ENCODE data around the gene CTSW.

Gene CTSW

DNA sequence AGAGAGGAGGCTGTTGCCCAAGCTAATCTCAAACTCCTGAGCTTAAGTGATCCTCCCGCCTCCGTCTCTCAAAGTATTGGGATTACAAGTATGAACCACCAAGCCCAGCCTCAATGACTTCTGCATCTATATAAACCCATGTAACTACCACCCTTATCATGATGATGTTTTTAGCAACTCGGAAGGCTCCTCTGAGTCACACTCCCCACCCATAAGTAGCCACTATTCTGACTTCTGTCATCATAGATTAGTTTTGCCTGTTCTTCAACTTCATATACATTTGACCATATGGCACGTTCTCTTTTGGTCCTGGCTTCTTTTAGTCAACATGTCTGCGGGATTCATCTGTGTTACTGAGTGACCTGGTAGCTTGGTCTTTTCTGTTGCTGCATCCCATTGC, 27.0 kb downstream of the CTSW start:
- no peak for DNase-seq

DNA sequence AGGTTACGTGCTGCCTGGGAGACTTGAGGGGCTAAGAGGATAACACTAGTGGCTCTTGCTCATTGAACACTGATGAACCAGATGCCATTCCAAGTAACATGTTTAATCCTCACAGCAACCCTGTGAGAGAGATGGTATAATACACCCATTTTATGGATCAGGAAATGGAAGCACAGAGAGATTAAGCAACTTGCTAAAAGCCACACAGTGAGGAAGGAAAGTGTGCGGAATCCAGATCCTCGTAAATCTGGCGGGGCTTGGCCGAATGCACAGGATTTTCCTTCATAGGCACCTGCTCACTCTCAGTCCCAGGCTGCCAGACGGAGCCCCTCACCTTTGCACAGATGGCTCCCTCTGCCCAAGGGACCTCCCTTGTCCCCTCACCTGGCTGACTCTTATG, 28.2 kb downstream of the CTSW start:
- no peak for DNase-seq

DNA sequence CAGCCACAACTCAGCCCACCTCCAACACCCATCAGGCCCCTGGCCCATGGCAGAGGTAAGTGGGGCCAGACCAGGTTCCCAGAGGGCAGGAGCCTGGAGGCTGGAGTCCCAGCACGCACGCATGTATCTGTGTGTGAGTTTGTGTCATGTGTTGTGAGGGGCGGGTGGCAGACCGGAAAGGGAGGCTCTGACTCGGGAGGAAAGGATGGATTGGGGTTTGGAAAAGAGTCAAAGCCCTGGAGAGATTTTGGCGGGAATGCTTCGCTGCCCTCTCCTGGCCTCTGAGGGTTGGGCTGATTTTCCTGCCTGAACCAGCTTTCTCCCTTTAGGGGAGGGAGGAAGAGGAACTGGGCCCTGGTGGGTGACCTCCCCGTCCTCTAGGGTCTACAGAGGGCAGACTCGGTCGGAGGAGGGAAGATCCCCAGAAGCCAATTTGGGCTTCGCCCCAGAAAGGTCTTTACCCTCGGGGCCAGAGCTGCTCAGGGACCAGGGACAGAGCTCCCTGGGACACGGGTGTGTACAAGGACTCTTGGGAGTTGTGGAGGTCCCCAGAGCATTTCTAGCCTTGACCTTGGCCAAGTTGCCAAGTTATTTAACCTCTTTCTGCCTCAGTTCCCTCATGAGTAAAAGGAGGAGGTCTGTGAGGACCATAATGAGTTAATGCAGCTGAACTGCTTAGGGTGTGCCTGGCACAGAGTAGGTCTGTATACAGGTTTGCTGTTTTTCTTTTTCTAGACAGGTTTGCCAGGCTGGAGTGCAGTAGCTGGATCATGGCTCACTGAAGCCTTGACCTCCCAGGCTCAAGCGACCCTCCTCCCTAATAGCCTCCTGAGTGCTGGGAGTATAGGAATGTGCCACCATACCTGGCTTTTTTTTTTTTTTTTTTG, 32.3 kb downstream of the CTSW start:
- peak; percentile 94 for DNase-seq

DNA sequence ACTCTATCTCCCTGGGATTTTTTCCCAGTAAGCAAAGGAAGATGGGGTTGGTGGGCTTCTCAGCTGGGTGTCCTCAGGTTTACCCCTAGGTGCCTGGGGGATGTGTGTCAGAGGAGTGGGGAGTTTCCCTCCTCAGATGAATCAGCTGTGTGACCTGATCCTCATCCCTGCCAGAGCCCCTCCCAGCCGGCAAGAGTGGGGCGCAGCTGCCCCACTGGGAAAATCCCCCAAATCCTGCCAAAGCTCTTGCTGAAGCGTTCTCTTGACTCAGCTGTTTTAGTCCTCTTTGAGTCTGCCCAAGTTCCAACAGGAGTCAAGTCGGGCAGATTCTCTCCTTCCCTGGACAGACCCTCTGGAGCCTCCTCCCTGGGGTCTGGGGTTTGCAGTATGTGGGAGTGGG, 33.2 kb downstream of the CTSW start:
- no peak for DNase-seq

DNA sequence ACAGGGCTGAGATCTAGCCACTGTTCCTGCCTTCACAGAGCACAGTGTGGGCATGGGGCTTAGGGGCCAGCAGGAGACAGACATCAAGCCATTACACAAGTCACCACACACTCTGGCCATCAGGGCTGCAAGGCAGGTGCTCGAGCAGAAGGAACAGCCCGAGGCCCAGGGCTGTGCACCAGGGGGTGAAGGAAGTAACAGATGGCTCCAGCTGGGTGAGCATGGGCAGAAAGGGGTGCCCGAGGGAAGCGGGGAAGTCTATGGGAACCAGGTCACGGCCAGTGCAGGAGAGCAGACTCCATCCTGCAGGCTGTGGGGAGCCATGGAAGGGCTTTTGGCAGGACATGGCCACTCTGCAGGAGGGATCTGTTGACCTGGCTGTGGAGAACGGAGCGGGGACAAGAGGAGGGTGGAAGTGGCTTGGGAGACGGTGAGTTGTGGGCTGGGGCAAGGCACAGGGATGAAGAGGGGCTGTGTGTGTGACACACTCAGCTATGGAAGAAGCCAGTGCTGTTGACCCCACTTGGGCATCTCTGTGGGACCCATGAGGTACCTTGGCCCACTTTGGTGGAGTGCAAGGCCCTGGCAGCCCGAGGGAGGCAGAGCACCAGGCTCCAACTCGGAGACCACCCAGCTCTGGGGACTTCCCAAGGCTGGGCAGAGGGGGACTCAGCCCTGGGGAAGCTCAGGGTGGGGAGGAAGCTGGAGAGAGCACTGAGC, 35.6 kb downstream of the CTSW start:
- no peak for DNase-seq

DNA sequence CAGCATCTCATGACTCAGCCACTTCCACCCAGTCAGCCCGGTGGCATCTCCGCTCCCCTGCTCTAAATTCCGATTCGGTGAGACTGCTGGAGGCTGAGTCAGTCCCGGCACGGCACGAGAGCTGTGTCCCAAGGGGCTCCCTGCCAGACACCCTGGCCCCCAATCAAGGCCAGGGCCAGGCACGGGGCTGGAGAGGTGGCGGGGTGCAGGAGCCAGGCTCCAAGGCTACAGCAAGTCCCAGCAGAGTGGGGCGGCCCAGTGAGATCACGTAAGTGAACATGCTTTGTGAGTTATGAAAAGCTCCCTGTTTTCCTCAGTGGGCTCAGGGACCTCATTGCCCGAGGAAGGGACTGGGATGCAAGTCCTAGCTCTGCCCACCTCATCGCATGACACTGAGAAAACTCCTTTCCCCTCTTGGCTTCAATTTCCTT, 36.2 kb downstream of the CTSW start:
- DNase-seq = peak; percentile 99

DNA sequence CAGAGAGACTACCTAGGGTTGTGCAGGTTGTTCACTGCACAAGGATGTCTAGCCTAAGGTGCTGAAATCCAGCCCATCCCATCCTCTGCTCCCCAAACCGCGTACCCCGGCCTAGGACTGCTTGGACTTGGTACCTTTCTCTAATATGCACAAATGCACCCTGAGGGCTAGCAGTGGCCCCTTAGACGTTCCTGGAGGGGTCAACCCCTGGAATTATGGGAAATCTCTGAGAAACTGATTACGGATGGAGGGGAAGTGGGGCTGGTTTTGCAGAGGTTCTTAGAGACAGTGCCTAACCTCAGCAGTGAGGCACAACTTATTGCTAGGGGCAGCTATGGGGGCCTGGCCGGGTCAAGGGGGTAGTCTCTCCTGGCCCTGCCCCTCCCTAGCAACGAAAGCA, 36.8 kb downstream of the CTSW start:
- no peak for DNase-seq

DNA sequence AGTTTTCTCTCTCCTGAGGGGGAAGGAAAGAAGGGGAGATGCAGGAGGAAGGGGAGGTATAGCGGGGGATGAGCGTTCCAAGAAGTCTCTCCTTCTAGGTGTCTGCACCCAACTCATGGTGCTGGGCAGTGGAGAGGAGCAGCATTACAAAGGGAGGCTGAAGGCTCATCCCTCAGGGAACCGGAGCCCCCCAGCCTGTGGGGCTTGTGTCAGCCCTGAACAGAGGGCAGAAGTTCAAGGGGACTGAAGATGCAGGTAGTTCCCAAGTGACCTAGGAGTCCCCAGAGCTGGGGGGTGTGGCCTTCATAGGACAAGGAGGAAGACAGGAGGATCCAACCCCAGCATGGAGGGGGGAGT, 37.4 kb downstream of the CTSW start:
- DNase-seq = no peak

DNA sequence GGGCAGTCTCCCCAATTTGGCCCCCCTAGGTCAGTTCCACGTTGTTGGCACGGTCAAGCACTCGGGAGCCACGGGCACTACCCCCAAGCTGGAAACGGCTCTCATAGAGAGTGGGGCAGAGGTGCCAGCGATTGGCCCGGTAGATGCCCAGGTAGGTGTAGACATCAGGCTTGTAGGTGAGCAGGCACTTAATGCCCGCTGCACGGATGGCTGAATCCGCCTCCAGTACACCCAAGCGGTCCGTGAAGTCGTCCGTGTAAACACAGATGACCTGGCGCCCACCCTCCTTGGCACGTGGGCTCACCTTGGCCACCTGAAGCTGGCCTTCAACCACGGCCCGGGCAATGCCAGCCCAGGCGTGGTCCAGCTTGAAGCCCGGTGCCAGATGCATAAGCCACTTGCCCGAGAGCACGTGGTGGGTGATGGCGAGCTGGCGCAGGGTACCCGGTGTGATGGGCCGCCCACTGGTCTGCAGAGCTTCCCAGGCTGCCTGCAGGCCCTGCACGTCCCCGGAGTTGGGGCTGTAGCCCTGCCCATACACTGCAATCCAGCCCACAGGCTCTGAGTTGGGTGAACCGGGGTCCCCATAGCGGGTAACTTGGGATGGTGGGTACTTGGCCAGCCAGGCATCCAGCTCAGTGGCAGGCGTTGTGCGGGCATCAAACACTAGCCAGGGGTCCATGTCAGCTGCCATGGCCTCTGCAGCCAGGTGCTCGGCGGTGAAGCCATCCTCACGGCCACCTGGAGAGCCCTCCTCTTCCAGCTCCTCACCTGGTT, 38.0 kb downstream of the CTSW start:
- no peak for DNase-seq

DNA sequence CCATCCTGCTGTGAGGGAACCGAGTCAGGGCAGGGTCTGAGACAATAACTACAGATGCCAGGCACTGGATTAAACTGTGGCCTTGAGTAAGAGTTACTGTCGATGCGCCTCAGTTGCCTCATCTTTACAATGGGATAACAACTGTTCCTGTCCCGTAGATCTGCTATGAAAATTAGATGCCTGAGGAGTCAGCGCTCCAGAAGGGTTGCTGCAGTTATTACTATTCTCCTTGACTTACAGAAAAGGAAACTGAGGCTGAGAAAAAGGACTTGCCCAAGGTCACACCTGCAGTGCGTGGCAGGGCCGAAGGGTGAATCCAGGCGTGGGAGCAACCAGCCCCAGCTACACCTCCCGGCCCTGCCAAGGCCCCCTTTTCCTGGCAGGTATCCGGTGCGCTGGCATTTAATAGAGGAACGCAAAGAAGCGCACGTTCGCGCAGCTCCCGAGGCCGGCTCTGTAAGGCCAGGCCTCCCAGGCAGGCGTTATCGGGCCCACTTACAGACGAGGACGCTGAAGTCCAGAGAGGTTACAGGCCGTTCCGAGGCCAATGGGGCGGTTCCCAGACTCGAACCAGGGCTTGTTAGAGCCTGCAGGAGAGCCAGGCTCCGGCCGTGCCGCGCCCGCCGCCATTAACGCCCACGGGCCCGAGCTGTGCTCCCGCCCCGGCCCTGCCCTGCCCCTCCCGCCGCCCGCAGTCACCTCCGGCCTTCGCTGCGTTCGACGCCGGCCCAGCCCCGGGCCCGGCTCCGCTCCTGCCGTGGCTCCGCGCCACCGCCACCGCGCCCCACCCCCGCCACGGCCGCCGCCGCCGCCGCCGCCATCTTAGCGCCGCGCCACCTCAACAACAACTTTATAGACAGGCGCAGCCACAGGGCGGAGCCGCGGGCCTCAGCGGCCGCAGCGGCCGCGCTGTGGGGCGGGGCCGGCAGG, 38.8 kb downstream of the CTSW start, which contains the start of gene C11orf68:
TSS of gene C11orf68 (minus strand) at position 852 of the 930 bp plus-strand sequence. CDS start at position 821, 31 bp downstream.
- DNase-seq = no peak

DNA sequence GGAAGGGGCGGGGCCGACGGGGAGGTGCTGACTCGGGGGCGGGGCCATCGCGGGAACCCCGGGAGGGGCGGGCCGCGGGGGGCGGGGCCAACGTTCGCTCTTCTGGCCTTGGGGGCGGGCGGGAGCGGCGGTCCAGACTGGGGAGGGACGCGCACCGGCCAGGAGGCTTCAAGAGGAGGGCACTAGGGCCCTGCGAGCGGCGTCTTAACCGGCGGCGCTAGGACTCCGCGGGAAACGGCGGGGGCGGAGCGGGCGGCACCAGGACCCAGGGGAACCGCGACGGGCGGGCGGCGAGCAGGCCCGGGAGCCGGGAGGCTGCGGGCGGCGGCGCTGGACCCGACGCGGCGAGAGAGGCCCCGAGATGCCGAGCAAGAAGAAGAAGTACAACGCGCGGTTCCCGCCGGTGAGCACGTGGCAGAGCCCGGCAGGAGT, 39.5 kb downstream of the CTSW start, which contains the start of gene DRAP1:
TSS of gene DRAP1 (plus strand) at position 286 of the 432 bp plus-strand sequence. CDS start at position 362, 76 bp downstream.
- DNase-seq = peak; percentile 99

DNA sequence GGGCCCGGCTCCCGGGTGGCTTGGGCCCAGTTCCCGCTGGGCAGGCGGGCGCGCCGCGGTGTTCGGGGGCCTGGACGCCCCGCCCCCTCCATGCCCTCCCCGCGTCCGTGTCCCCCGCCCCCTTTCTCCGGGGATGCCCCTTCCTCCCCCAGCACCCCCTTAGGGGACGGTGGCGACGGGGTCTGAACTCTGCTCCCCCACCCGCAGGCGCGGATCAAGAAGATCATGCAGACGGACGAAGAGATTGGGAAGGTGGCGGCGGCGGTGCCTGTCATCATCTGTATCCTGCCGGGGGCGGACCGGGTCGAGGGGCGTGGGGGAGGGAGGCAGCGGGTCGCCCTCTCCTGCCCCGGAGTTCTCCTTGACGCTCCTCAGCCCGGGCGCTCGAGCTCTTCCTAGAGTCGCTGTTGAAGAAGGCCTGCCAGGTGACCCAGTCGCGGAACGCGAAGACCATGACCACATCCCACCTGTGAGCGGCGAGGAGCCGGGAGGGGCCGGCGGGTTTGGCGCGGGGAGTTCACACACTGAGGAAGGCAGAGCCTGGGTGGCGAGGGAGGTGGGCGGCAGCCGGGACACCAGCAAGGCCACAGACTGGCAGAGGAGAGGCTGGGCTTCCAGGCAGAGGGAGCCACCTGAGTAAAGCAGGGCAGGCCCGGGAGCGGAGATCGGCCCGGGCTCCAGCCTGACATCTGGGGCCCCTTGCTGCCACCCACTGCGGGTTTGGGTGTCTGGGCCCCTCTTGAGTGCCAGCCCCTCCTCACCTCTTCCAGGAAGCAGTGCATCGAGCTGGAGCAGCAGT, 40.1 kb downstream of the CTSW start:
- no peak for DNase-seq

DNA sequence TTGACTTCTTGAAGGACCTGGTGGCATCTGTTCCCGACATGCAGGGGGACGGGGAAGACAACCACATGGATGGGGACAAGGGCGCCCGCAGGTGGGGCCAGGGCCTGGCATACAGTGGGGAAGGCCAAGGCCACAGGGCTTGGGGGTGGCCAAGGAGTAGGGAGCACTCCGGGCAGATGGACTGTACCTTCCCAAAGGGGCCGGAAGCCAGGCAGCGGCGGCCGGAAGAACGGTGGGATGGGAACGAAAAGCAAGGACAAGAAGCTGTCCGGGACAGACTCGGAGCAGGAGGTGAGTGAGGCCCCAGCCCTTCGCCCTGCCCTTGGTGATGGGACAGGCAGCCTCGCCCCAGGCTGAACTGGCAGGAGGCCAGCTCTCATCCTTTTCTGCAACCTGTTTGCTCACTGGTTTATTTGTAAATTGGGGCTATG, 40.8 kb downstream of the CTSW start:
- DNase-seq = no peak

DNA sequence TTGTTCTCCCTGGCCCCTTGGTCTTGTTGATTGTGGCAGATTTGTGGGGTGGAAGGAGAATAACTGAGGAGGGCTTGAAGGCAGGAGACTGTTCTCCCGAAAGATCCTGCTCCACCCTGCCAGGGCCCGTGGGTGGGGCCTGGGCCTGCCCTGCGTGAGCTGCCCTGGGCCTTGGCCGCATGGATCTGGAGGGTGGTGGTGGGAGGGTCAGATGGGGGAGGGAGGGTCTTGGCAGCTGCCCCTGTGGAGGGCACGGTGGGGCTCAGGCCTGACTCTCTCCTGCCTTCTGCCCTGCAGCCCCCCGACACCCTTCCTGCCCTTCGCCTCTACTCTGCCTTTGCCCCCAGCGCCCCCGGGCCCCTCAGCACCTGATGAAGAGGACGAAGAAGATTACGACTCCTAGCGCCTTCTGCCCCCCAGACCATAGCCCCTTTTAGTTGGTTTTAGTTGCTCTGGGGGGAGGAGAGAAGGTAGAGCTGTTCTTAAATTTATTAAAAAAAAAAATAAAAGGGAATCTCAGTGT, 41.5 kb downstream of the CTSW start:
- DNase-seq = no peak

DNA sequence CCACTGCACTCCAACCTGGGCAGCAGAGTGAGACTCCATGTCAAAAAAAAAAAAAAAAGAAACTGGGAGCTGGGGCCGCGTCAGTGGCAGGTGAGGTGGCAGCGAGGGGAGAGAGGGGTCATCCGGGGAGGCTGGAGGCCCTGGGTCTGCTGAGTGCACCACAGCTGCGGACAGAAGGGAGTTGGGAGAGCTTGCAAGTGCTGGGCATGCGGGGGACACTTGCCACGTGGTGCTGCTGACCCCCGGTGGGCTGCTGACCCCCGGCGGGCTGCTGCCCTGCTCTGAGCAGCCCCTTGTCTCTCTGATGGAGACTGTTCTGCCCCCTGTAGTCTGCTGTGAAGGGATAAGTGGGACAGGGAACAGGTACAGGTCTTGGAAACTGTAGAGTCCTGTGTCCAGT, 42.2 kb downstream of the CTSW start:
- no peak for DNase-seq

DNA sequence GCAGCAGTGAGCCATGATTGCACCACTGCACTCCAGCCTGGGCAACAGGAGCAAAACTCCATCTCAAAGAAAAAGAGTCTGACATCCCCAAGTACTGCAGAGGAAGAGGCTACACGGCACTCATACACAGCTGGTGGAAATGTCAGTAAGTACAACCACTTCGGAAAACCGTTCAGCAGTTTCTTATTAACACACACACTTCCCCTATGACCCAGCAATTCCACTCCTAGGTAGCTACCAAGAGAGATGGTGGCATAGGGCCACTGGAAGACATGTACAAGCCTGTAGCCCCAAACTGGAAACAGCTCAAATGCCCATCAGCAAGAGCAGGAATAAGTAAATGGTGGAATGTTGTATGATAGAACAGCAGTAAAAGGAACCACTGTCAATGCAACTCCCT, 42.9 kb downstream of the CTSW start:
- no peak for DNase-seq

DNA sequence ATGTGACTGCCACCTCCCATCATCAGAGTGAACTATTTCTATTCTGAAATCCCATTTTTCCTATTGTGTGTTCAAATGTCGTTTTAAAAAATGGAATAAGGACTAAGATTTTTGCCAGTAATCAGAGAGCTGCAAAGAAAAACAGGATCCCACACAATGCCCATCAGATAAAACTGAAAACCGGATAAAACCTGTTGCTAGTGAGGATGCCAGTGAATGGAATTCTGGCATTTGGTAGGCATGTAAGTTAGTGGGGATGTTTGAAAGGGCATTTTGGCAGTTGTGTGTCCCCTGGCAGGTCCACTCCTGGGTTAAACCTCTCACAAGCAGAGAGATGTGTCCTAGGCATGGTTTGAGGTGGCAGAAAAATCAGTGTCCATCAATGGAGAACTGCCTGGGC, 45.8 kb downstream of the CTSW start:
- DNase-seq = no peak

DNA sequence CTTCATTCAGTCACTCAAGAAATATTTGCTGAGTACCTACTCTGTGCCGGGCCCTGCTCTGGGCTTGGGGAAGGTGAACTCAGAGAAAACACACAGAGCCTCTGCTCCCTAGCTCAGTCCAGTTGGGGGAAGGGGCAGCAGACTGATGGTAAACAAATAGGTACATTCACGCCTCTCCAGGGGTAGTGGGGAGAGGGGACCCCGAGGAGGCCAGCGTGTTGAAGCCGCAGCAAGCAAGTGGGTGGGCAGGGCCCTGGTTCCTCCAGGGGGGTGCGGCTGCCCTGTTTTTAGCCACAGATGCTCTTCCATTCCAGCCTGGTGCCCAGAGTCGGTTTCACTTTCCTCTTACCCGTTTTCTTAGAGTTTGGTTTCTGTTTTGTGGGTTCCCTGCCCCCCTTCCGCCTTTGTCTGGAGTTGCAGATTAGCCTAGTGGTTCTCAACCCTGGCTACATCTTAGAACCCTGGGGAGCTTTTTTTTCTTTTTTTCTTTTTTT, 48.3 kb downstream of the CTSW start:
- DNase-seq = no peak

DNA sequence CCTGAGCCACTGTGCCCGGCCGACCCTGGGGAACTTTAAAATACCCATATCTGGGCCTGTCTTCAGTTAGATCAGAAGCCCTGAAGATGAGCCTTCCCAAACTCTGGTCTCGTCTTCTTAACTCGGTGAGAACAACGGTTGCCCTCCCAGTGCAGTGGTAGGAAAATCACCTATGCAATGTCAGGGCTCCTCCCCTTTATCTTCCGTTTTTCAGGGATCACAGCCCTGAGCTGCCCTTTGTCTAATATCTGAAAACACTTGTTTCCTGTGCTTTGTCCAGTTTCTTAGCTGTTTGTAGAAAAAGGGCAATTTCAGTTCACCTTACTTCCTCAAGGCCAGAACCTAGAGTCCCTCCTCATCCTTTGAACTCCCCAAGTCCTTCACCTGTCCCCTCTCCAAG, 49.0 kb downstream of the CTSW start:
- DNase-seq = no peak

DNA sequence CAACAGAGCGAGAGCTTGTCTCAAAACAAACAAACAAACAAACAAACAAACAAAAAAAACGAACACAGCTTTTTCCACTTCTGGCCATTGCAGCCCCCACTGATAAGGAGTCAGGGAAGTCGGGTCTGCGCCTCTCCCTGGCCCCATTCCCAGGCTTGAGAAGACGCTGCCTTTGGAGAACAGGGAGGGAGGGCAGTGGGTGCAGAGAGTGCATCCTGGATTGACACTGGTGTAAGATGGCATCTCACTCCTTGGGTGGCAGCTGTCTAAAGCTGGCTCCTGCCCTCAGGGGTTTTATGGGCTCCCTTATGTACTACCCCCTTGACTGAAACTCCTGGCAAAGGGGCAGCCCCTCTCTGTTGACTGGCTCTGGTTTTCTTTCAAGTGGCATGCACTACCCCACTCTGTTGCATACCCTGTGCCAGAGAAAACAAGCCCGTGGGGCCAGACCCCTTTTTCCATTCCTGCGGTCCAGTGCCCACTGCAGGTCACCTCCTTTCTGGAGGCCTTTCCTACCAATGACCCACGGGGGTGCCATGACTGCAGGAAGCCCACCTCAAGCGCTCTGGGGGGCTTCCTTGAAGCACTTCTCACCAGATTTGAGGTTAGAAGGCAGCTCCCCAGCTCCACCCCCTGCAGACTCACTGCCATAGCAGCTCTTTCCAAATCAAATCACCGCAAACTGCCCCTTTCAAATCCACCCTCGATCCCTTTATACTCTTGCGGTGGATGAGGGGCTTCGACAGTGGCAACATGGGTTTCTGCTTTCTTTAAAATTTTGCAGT, 52.3 kb downstream of the CTSW start:
- no peak for DNase-seq
